Measurements from ENCODE around the gene MX2.
"Not testable (repeated sequence)": the region's sequence is repeated elsewhere in the genome, so short reads cannot be mapped to it uniquely, and the experiment has no call there.

MX2 gene

DNA sequence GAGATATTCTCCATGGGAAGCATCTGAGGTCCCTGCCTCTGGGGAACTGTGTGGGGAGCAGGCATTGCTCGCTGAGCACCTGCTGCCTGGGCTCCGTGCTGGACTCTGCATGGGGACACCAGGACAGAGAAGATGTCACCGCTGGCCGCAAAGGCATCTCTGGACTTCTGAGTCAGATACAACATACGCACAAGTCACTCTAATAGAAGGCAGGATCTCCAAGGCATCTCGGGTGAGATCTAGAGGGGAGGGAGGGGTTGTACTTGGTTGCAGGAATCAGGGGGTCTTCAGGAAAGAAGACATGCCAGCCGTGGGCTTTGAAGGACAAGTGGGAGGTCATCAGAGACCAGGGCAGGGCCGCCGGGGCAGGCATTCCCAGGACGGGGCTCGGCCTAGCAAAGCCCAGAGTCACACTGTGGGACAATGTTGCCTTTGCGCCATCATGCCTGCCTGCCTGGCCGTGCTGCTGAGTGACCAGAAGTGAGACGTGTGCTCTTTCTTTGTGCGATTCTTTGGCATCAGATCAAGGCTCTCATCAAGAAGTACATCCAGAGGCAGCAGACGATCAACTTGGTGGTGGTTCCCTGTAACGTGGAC, 28.3 kb downstream of the MX2 start:
- no peak for DNase-seq

GRCh38 chr21:41393876-41394465, 32.1 kb downstream of the MX2 start:
- peak; percentile 35 for DNase-seq

DNA sequence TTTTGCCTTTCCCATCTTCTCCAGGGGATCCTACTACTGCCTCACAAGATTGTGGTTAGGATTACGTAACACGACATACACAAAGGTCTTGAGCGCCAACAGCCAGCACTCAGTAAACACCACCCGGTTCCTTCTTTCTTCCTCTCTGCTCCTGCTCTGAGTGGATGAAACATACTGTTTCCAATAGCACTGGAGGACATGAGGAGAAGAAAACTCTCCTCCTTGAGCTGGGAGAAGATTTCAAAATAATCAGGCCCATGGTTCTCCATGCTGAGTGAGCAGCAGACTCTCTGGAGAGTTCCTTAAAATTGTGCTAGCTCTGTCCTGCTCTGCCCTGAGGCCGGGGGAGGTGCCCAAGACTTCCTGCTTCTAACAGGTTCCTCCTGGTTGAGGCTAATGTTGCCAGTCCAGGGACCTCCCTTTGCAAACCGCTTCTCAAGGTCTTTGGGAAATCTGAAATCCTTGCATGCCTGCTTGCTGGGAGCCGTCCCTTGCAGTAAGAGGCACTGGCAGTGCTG, 34.8 kb downstream of the MX2 start:
- DNase-seq: peak; percentile 35

DNA sequence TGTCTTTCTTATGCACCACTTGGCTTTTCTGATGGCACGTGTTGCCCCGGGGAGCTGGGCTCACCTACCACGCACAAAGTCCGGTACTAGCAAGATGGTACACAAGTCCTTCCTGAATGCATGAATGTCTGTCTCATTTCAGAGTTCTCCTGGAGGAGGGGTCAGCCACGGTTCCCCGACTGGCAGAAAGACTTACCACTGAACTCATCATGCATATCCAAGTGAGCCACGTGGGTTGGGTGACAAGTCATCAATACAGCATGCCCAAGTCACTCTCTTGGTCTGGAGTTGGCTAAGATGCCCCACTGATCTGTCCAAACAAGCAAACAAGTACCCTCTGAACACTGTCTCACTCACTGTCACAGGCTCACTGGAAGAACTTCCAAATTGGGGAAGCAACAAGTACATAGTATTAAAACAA, 35.7 kb downstream of the MX2 start:
- peak; percentile 40 for DNase-seq

DNA sequence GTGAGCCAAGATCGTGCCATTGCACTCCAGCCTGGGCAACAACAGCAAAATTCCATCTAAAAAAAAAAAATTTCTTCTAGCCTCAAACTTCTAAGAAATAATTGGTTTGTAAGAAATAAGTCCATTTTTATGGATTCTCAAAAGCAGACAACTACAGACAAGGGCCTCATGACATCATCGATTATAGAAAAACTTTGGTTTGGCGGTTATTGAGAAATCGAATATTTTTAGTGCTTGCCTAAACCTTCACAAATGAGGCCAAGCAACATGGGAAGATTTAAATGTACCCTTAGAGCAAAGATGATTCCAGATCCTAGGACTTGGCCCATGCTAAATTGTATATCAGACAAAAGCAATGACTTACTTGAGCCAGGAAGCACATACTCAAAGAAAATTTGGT, 36.4 kb downstream of the MX2 start:
- no peak for DNase-seq

- DNase-seq: peak; percentile 15
Measured at GRCh38 chr21:41398831-41399230, 37.0 kb downstream of the MX2 start.

DNA sequence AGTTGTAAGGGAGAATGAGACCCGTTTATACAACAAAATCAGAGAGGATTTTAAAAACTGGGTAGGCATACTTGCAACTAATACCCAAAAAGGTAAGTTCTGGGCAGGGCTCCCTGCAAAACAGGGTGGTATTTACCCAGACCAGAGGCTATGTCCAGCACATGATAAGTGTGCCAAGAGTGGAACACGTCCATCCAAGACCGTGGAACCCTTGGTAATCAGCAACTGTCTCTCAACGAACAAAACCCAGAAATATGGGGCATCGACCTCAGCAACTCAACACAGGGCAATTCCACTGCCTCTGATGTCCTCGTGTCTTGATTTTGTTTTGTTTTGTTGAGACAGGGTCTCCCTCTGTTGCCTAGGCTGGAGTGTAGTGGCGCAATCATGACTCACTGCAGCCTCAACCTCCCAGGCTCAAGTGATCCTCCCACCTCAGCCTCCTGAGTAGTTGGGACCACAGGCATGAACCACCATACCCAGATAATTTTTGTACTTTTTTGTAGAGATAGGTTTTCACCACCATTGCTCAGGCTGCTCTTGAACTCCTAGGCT, 37.5 kb downstream of the MX2 start:
- DNase-seq: peak; percentile 26

- peak; percentile 21 for DNase-seq
Measured at GRCh38 chr21:41402231-41402630, 40.4 kb downstream of the MX2 start.

- peak; percentile 28 for DNase-seq
Measured at GRCh38 chr21:41402796-41403195, 41.0 kb downstream of the MX2 start.

GRCh38 chr21:41403331-41403730, 41.5 kb downstream of the MX2 start:
- DNase-seq: peak; percentile 35

DNA sequence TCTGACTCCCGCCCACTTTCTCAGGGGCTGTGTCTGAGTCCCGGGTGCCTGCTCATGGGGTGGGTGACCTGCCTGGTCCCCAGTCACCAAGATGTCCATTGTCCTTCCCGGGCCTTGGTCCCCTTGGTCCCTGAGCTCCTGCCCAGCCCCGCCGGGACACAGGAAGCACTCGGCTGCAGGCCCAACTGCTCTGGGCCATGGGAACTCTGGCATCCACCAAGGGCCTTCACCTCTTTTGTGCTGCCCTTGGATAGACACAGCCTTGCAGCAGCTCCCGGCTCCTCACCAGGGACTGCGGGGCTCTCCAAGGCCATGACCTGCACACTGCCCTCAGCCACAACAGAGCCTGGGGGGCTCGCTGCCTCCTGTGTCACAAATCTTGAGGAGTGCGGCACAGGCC, 42.1 kb downstream of the MX2 start:
- peak; percentile 26 for DNase-seq

GRCh38 chr21:41405321-41405720, 43.5 kb downstream of the MX2 start:
- DNase-seq: peak; percentile 24

DNA sequence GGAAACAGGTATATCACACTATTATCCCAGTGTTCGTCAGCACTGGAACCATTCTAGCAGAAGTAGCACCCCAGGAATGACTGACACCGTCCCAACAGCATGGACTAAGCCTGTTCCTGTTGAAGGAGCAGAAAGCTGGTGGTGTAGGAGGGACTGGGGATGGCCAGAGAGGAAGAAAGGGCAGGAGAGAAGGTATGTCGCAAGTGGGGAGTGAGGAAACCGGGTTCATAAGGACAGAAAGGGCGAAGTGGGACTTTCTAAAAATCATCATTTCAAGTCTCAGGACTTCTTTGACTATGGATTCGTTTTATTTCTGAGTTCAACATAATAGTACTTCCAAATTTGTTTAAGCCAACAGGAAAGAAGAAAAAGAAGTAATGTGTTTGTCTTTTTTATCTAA, 44.5 kb downstream of the MX2 start:
- peak; percentile 7 for DNase-seq

DNA sequence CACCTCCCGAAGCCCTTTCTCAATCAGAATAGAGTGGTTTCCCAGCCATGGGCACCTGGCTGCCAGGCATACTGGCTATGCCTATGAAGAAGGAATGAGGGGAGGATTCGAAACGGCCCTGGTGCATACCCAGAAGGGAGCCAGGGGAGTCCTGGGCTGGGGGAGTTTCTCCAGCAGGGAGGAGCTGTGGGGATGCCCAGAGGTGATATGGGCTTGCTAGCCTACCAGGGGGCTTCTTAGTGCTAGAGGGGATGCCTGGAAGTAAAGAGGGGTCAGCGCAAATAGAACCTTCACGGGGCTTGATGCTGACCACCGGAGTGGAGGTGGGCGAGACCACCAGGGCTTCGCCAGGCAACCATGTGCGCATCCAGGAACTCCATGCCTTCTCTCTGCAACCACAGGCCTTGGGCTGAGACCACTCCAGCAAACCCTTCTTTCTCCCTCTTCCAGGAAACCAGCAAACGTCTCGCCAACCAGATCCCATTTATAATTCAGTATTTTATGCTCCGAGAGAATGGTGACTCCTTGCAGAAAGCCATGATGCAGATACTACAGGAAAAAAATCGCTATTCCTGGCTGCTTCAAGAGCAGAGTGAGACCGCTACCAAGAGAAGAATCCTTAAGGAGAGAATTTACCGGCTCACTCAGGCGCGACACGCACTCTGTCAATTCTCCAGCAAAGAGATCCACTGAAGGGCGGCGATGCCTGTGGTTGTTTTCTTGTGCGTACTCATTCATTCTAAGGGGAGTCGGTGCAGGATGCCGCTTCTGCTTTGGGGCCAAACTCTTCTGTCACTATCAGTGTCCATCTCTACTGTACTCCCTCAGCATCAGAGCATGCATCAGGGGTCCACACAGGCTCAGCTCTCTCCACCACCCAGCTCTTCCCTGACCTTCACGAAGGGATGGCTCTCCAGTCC, 46.0 kb downstream of the MX2 start:
- DNase-seq: peak; percentile 28

DNA sequence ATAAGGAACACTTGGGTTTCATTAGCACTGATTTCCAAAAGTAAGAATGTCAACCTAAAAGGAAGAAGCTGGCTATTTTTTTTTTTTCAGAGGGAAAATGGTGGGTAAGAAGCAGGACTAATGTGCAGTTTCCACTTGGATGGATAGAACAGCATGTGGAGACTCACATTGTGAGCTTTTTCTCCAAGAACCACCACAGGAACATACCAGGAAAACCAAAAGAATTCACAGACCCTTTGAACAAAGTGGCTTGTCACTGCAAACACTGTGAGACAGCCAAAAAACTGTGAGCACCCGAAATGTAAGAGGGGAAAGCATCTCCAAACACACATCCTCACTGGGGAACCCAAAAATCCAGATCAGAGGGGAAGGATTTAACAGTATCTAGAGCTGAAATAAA, 48.5 kb downstream of the MX2 start:
- no peak for DNase-seq

GRCh38 chr21:41410767-41411448, 49.1 kb downstream of the MX2 start:
- DNase-seq: peak; percentile 35

DNA sequence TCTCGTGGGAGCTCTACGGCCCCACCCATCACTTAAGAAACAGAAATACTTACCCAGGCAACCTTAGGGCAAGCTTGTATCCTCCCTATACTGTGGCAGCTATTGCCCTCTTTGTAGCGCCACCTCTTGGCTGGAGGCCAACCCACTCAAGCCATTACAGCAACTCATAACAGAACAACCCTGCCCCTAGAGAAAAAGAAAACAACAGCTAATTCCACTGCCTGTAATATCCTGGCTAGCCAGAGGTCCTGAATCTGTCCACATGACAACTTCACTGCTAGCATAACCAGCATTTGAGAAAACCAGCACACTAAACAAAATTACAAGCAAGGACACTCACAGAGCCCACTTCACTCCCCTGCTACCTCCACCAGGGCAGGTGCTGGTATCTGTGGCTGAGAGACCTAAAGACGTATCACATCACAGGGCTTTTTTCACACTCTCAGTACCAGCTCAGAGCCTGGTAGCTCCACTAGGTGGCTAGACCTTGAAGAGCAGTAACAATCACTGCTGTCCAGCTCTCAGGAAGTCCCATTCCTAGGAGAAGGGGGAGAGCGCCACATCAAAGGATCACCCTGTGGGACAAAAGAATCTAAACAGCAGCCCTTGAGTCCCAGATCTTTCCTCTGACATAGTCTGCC, 49.7 kb downstream of the MX2 start:
- DNase-seq: peak; percentile 15

- DNase-seq: not testable (repeated sequence)
Measured at GRCh38 chr21:41417505-41417904, 55.7 kb downstream of the MX2 start.

DNA sequence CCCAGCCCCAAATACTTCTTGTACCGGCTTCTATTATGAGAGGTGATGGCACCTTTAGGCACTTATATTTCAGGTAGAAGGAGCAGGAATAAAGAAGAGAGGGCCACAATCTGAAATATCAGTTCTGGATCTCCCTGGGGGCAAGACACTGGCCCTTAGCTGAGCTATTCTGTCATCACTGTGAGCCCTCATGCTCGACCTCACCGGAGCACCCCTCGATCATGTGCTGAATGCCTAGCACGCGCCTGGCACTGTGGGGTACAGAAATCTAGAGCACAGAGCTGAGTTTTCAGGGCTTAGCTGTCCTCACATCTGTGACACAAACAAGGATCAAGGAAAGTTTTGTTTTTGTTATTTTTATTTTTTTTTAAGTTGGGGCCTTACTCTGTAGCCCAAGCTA, 56.6 kb downstream of the MX2 start:
- no peak for DNase-seq

GRCh38 chr21:41418956-41419680, 57.3 kb downstream of the MX2 start:
- peak; percentile 52 for DNase-seq
